ENCODE measurements around the gene CDYL2.

DNA sequence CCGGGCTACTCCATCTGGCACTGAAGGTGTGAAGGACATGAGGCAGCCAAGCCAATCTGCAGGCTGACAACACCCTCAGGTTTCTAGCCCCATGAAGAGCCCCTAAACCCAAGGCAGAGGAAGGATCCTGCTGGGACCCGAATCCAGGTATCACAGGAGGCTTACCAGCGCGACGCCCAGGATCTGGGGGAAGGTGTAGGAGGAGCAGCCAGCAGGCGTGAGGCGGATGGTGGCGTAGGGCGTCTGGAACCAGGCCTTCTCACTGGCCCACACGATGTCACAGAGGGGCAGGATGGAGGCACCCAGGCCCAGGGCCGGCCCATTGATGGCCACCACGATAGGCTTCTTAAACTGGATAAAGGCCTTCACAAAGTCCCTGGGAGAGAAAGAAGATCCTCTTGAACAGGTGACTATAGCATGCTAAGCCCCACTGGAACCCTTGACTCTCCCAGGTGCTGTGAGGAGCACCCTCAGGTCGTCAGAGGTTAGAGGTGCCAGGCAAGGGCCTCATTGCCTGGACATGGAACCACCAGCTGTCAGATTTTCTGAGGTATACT, 191.9 kb downstream of the CDYL2 start:
- TF ChIP-seq GABPA (IDR thresholded peaks at IDR 0.05 in 1 of 2, conservative IDR thresholded peaks at IDR 0.05 in 1 of 2) (no peak), YY1 (IDR thresholded peaks at IDR 0.05) (no peak), TAF1 (conservative IDR thresholded peaks at IDR 0.05) (no peak), EGR1 (IDR thresholded peaks at IDR 0.05; ENCODE audit: low read depth in 2 of 2) (no peak), RAD21 (IDR thresholded peaks at IDR 0.05) (no peak), RXRA (IDR thresholded peaks at IDR 0.05) (no peak), JUND (IDR thresholded peaks at IDR 0.05) (no peak), HNF4G (IDR thresholded peaks at IDR 0.05) (no peak)
- TF ChIP-seq, protein P1, sequence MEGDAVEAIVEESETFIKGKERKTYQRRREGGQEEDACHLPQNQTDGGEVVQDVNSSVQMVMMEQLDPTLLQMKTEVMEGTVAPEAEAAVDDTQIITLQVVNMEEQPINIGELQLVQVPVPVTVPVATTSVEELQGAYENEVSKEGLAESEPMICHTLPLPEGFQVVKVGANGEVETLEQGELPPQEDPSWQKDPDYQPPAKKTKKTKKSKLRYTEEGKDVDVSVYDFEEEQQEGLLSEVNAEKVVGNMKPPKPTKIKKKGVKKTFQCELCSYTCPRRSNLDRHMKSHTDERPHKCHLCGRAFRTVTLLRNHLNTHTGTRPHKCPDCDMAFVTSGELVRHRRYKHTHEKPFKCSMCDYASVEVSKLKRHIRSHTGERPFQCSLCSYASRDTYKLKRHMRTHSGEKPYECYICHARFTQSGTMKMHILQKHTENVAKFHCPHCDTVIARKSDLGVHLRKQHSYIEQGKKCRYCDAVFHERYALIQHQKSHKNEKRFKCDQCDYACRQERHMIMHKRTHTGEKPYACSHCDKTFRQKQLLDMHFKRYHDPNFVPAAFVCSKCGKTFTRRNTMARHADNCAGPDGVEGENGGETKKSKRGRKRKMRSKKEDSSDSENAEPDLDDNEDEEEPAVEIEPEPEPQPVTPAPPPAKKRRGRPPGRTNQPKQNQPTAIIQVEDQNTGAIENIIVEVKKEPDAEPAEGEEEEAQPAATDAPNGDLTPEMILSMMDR (IDR thresholded peaks at IDR 0.05; ENCODE audit: low read depth, low read length, missing input control) = no peak
- TF ChIP-seq, protein P2, sequence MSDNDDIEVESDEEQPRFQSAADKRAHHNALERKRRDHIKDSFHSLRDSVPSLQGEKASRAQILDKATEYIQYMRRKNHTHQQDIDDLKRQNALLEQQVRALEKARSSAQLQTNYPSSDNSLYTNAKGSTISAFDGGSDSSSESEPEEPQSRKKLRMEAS (IDR thresholded peaks at IDR 0.05) = no peak
- TF ChIP-seq, protein P3, sequence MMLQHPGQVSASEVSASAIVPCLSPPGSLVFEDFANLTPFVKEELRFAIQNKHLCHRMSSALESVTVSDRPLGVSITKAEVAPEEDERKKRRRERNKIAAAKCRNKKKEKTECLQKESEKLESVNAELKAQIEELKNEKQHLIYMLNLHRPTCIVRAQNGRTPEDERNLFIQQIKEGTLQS (IDR thresholded peaks at IDR 0.05) = no peak
- TF ChIP-seq, protein P4, sequence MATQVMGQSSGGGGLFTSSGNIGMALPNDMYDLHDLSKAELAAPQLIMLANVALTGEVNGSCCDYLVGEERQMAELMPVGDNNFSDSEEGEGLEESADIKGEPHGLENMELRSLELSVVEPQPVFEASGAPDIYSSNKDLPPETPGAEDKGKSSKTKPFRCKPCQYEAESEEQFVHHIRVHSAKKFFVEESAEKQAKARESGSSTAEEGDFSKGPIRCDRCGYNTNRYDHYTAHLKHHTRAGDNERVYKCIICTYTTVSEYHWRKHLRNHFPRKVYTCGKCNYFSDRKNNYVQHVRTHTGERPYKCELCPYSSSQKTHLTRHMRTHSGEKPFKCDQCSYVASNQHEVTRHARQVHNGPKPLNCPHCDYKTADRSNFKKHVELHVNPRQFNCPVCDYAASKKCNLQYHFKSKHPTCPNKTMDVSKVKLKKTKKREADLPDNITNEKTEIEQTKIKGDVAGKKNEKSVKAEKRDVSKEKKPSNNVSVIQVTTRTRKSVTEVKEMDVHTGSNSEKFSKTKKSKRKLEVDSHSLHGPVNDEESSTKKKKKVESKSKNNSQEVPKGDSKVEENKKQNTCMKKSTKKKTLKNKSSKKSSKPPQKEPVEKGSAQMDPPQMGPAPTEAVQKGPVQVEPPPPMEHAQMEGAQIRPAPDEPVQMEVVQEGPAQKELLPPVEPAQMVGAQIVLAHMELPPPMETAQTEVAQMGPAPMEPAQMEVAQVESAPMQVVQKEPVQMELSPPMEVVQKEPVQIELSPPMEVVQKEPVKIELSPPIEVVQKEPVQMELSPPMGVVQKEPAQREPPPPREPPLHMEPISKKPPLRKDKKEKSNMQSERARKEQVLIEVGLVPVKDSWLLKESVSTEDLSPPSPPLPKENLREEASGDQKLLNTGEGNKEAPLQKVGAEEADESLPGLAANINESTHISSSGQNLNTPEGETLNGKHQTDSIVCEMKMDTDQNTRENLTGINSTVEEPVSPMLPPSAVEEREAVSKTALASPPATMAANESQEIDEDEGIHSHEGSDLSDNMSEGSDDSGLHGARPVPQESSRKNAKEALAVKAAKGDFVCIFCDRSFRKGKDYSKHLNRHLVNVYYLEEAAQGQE (IDR thresholded peaks at IDR 0.05) = no peak
- TF ChIP-seq, protein P5, sequence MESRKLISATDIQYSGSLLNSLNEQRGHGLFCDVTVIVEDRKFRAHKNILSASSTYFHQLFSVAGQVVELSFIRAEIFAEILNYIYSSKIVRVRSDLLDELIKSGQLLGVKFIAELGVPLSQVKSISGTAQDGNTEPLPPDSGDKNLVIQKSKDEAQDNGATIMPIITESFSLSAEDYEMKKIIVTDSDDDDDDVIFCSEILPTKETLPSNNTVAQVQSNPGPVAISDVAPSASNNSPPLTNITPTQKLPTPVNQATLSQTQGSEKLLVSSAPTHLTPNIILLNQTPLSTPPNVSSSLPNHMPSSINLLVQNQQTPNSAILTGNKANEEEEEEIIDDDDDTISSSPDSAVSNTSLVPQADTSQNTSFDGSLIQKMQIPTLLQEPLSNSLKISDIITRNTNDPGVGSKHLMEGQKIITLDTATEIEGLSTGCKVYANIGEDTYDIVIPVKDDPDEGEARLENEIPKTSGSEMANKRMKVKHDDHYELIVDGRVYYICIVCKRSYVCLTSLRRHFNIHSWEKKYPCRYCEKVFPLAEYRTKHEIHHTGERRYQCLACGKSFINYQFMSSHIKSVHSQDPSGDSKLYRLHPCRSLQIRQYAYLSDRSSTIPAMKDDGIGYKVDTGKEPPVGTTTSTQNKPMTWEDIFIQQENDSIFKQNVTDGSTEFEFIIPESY (IDR thresholded peaks at IDR 0.05) = no peak

Measured in liver (tissue), 3 donors.